GM12878 (cell line): ENCODE measurements around the gene DHX38. TPM values are rescaled to one million over a fixed set of nuclear protein-coding genes. Genes with fewer than 3 reads are reported as not detected.

ENCODE experiments used
- ATAC-seq: fragments of 200-7000 bp; cut with Tn5 transposase; 3 replicates; pipeline ENCODE4 v1.9.1; 2020; ENCODE audit warnings: mild to moderate bottlenecking, moderate library complexity
- BruUV-seq: library from RNA; stranded (reverse); fragments of 400-500 nt; replicated peaks from 2 replicates; lab custom pipeline; 2021; lab: Mats Ljungman, UMichigan
- CTCF ChIA-PET: fragments of 300-600 bp; sonication (Branson Sonifier 250); formaldehyde crosslinking; extraction: SDS; loops from one replicate; lab custom pipeline; 2021; ENCODE audit warnings: inconsistent platforms; lab: Yijun Ruan, JAX
- POLR2A ChIA-PET: fragments of 350-600 bp; formaldehyde crosslinking; extraction: SDS; loops from one replicate; lab custom pipeline; 2021; ENCODE audit warnings: inconsistent platforms; lab: Charles Lee
- RAD21 ChIA-PET: fragments of 300-600 bp; sonication (Branson Sonifier 250); formaldehyde crosslinking; loops from one replicate; lab custom pipeline; 2023; ENCODE audit warnings: antibody characterized with exemption; ENCODE audit not compliant: unreplicated experiment; lab: Charles Lee
- SMC1A ChIA-PET: fragments of 300-600 bp; sonication (Branson Sonifier 250); formaldehyde crosslinking; loops from one replicate; lab custom pipeline; 2023; ENCODE audit not compliant: unreplicated experiment, uncharacterized antibody; lab: Charles Lee
- DNase-seq: peaks from one replicate; pipeline ENCODE4 v3.0.0-alpha.2; 2011; ENCODE audit warnings: low read depth, low spot score
- FAIRE-seq: peaks from 3 replicates; lab custom pipeline; 2011; peaks lifted over from hg19 to GRCh38; lab: Jason Lieb, UNC
- H2AFZ ChIP-seq: 2 replicates; pipeline ENCODE4 v1.6.0; 2011; ENCODE audit warnings: low read depth, low read length, control low read depth; ENCODE audit not compliant: control insufficient read depth
- H3K27ac ChIP-seq: 2 replicates; pipeline ENCODE4 v1.5.1; 2011; ENCODE audit warnings: control low read depth; ENCODE audit not compliant: control insufficient read depth, insufficient read depth
- H3K27me3 ChIP-seq, 2 experiments: replicated peaks in 1 of 2; 2 replicates each; pipeline versions ENCODE4 v1.6.0 to v1.6.1; 2011; ENCODE audit warnings: low read length in 1 of 2; ENCODE audit not compliant: control insufficient read depth in 2 of 2, insufficient read depth in 2 of 2
- H3K36me3 ChIP-seq, 2 experiments: 2 replicates each; pipeline ENCODE4 v1.5.1; 2011; ENCODE audit warnings: low read length in 1 of 2; ENCODE audit not compliant: control insufficient read depth in 2 of 2, insufficient read depth in 2 of 2
- H3K4me1 ChIP-seq: 2 replicates; pipeline ENCODE4 v1.6.1; 2011; ENCODE audit warnings: mild to moderate bottlenecking, low read length, moderate library complexity, mixed read lengths; ENCODE audit not compliant: control insufficient read depth, insufficient read depth
- H3K4me2 ChIP-seq: 2 replicates; pipeline ENCODE4 v1.6.0; 2011; ENCODE audit warnings: control low read depth; ENCODE audit not compliant: control insufficient read depth, insufficient read depth
- H3K4me3 ChIP-seq: fragments of 200-600 bp; sonication (generic); 2 replicates; pipeline ENCODE4 v1.5.1; 2016
- H3K79me2 ChIP-seq: 2 replicates; pipeline ENCODE4 v1.6.0; 2011; ENCODE audit warnings: low read length; ENCODE audit not compliant: control insufficient read depth, insufficient read depth
- H3K9ac ChIP-seq: 2 replicates; pipeline ENCODE4 v1.8.0; 2011; ENCODE audit warnings: low read length, control low read depth, mixed read lengths; ENCODE audit not compliant: control insufficient read depth, insufficient read depth
- H3K9me3 ChIP-seq: replicated peaks from 3 replicates; pipeline ENCODE4 v1.5.1; 2011; ENCODE audit warnings: mild to moderate bottlenecking, low read length; ENCODE audit not compliant: control insufficient read depth, insufficient read depth
- H4K20me1 ChIP-seq: 2 replicates; pipeline ENCODE4 v1.6.0; 2011; ENCODE audit not compliant: control insufficient read depth, insufficient read depth
- CBX3 ChIP-seq: fragments of 200-600 bp; sonication (generic); IDR thresholded peaks from 2 replicates; pipeline ENCODE4 v1.6.1; 2016; ENCODE audit warnings: low read depth, borderline replicate concordance
- CEBPB ChIP-seq, 2 experiments: fragments of 150-350 bp in 1 of 2; IDR thresholded peaks; 2 replicates each; pipeline ENCODE4 v1.6.1; 2012 to 2014; ENCODE audit warnings: low read depth in 2 of 2, low read length in 2 of 2, borderline replicate concordance in 1 of 2, inconsistent platforms in 1 of 2
- ETV6 ChIP-seq, 2 experiments: fragments of 450-650 bp in 1 of 2; IDR thresholded peaks in 1 of 2; conservative IDR thresholded peaks in 1 of 2; 2 replicates each; pipeline ENCODE4 v1.6.1; 2014; ENCODE audit warnings: antibody characterized with exemption in 1 of 2, borderline replicate concordance in 1 of 2, low read depth in 1 of 2, mild to moderate bottlenecking in 1 of 2, moderate library complexity in 1 of 2
- JUND ChIP-seq: IDR thresholded peaks from 2 replicates; pipeline ENCODE4 v1.6.1; 2012; ENCODE audit warnings: low read depth, mild to moderate bottlenecking, low read length, improper control_type of control experiment, moderate library complexity
- KDM1A ChIP-seq: fragments of 200-600 bp; sonication (generic); IDR thresholded peaks from 2 replicates; pipeline ENCODE4 v1.6.1; 2016; ENCODE audit warnings: borderline replicate concordance
- RAD51 ChIP-seq: fragments of 450-650 bp; IDR thresholded peaks from 2 replicates; pipeline ENCODE4 v1.6.1; 2016; ENCODE audit warnings: moderate library complexity, mild to moderate bottlenecking, inconsistent platforms
- SRF ChIP-seq, 2 experiments: IDR thresholded peaks; 2 replicates each; pipeline ENCODE4 v1.6.1; 2011; ENCODE audit warnings: low read depth in 2 of 2, low read length in 2 of 2, mild to moderate bottlenecking in 1 of 2, moderate library complexity in 1 of 2
- WGBS: methylation state at CpG from one replicate; pipeline ENCODE4 v1.1.6; 2016; ENCODE audit warnings: low lambda C conversion rate; ENCODE audit not compliant: insufficient replicate concordance, insufficient coverage; ENCODE audit errors: missing lambda C conversion rate; 5-methylcytosine and 5-hydroxymethylcytosine counted together
- in situ Hi-C: fragments of 300-500 bp; cut with MboI; formaldehyde crosslinking; loops from 9 replicates; pipeline ENCODE4 v1.14.3; 2018; ENCODE audit warnings: mixed read lengths
- intact Hi-C: fragments of 100-400 bp; cut with micrococcal nuclease; formaldehyde crosslinking; loops from one replicate; pipeline ENCODE4 v1.14.2; 2022; ENCODE audit not compliant: unreplicated experiment
- polyA plus RNA-seq, 11 experiments: library from polyadenylated mRNA; depleted of rRNA in 4 of 11; unstranded in 6 of 11; stranded (reverse) in 5 of 11; fragments of >200 nt; fragmentation: Nextera tagmentation in 4 of 11; fragmentation: Illumina TruSeq in 1 of 11; extraction: Ambion mirVana in 4 of 11; extraction: Trizol in 1 of 11; gene quantifications; 1 replicate in 1 of 11; 2 replicates in 10 of 11; pipeline versions ENCODE4 v1.2.1 to v1.2.3, GENCODE V29; 2011 to 2016; ENCODE audit warnings: inconsistent platforms in 2 of 11, missing spikeins in 2 of 11, low read depth in 1 of 11
- total RNA-seq, 4 experiments: library from RNA; depleted of rRNA in 3 of 4; stranded (reverse); fragments of >200 nt in 3 of 4; fragmentation: Illumina TruSeq in 1 of 4; extraction: Trizol in 1 of 4; gene quantifications; 2 replicates each; pipeline versions ENCODE4 v1.2.1 to v1.2.3, GENCODE V29; 2013 to 2021
- TF ChIP-seq, protein P1 (sequence below): fragments of 450-650 bp; IDR thresholded peaks from 2 replicates; pipeline ENCODE4 v1.6.1; 2017; ENCODE audit warnings: antibody characterized with exemption, mild to moderate bottlenecking, moderate library complexity
- TF ChIP-seq, protein P2 (sequence below): IDR thresholded peaks from 2 replicates; pipeline ENCODE4 v1.6.1; 2011; ENCODE audit warnings: borderline replicate concordance, low read depth, mild to moderate bottlenecking, moderate library complexity, mixed read lengths, low read length; ENCODE audit not compliant: insufficient read depth; ENCODE audit errors: extremely low read length
- TF ChIP-seq, protein P3 (sequence below): fragments of 450-650 bp; IDR thresholded peaks from 2 replicates; pipeline ENCODE4 v1.6.1; 2017; ENCODE audit warnings: mild to moderate bottlenecking, low read depth, inconsistent platforms; ENCODE audit not compliant: poor library complexity, severe bottlenecking

The DHX38 gene
- total and polyA plus RNA-seq, 10 of the 15 experiments (the other 5 are each of a cell fraction or from before 2014, with no cell fraction given), result 2.1 to 67.8 (median 43.2) TPM

- TF ChIP-seq, protein P1, sequence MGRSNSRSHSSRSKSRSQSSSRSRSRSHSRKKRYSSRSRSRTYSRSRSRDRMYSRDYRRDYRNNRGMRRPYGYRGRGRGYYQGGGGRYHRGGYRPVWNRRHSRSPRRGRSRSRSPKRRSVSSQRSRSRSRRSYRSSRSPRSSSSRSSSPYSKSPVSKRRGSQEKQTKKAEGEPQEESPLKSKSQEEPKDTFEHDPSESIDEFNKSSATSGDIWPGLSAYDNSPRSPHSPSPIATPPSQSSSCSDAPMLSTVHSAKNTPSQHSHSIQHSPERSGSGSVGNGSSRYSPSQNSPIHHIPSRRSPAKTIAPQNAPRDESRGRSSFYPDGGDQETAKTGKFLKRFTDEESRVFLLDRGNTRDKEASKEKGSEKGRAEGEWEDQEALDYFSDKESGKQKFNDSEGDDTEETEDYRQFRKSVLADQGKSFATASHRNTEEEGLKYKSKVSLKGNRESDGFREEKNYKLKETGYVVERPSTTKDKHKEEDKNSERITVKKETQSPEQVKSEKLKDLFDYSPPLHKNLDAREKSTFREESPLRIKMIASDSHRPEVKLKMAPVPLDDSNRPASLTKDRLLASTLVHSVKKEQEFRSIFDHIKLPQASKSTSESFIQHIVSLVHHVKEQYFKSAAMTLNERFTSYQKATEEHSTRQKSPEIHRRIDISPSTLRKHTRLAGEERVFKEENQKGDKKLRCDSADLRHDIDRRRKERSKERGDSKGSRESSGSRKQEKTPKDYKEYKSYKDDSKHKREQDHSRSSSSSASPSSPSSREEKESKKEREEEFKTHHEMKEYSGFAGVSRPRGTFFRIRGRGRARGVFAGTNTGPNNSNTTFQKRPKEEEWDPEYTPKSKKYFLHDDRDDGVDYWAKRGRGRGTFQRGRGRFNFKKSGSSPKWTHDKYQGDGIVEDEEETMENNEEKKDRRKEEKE, result no peak
- no peak for TF ChIP-seq CEBPB (IDR thresholded peaks at IDR 0.05; ENCODE audit: borderline replicate concordance in 1 of 2, low read depth in 2 of 2, low read length in 2 of 2)
These were observed 49.4 kb upstream of the DHX38 start (continued) for GRCh38 chr16:72044296-72044695.

DNA sequence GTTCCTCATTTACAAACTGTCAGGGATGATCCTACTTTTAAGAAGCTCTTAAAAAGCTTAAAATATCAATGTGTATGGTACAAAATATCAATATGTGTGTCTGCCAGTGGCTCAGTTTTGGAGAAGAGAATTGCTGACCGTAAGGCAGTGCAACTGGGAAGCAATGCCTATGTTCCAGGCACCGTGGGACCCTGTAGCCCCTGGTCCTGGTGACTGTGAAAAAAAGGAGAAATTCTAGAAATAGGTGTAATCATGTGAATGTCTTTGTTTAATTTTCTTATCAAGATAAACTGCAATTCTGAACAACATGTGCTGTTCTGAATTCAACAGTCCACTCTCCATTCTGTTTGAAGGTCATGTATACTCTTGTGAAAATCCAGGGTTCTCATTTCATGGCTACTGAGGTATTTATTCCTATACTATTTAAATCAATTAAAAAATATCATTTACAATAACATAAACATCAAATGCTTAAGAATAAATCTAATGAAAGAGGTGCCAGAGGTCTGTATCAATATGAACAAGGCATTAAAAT lies 48.8 kb upstream of the DHX38 start:
- Histone ChIP-seq H3K27me3 (no peaks in the 10 kb centered on the region), H3K79me2 (no peaks in the 10 kb centered on the region), H2AFZ (no peak overlapping the region), H3K4me3 (no peak overlapping the region), H3K9me3 (peaks cover 2% of the 10 kb centered on the region; the same call in 1 of the 3 replicates), H3K9ac (no peak overlapping the region), H3K4me1 (no peaks in the 10 kb centered on the region), H4K20me1 (no peaks in the 10 kb centered on the region), H3K36me3 (no peaks in the 10 kb centered on the region), H3K4me2 (no peak overlapping the region), H3K27ac (no peak overlapping the region)
- POLR2A ChIA-PET, result no interaction called here
- in situ Hi-C loops (no loop called here), intact Hi-C loops (no loop called here)
- TF ChIP-seq CBX3 (no peak), ETV6 (conservative IDR thresholded peaks at IDR 0.05 in 1 of 2, IDR thresholded peaks at IDR 0.05 in 1 of 2; ENCODE audit: borderline replicate concordance in 1 of 2, low read depth in 1 of 2) (no peak), KDM1A (no peak), JUND (no peak), RAD51 (no peak), SRF (IDR thresholded peaks at IDR 0.05; ENCODE audit: low read depth in 2 of 2, low read length in 2 of 2) (no peak)
- TF ChIP-seq, protein P2, sequence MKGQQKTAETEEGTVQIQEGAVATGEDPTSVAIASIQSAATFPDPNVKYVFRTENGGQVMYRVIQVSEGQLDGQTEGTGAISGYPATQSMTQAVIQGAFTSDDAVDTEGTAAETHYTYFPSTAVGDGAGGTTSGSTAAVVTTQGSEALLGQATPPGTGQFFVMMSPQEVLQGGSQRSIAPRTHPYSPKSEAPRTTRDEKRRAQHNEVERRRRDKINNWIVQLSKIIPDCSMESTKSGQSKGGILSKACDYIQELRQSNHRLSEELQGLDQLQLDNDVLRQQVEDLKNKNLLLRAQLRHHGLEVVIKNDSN, result no peak
- TF ChIP-seq, protein P3, sequence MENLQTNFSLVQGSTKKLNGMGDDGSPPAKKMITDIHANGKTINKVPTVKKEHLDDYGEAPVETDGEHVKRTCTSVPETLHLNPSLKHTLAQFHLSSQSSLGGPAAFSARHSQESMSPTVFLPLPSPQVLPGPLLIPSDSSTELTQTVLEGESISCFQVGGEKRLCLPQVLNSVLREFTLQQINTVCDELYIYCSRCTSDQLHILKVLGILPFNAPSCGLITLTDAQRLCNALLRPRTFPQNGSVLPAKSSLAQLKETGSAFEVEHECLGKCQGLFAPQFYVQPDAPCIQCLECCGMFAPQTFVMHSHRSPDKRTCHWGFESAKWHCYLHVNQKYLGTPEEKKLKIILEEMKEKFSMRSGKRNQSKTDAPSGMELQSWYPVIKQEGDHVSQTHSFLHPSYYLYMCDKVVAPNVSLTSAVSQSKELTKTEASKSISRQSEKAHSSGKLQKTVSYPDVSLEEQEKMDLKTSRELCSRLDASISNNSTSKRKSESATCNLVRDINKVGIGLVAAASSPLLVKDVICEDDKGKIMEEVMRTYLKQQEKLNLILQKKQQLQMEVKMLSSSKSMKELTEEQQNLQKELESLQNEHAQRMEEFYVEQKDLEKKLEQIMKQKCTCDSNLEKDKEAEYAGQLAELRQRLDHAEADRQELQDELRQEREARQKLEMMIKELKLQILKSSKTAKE, result no peak
- WGBS, result 39% methylated on average over 2 of the region's 2 CpGs
- DNase-seq (no peak), FAIRE-seq (no peak), ATAC-seq (no peak)
- RAD21 ChIA-PET, result no interaction called here
- CTCF ChIA-PET, result interaction anchor here (1.5 kb wide), 1 partner anchor 80 kb away, joined by 4 read pairs; no protein-coding TSS in a partner anchor
- BruUV-seq, result no TSS peak
- SMC1A ChIA-PET, result no interaction called here
